Epidermal melanocyte (primary cell): ENCODE data around the gene GSG1.
"Not testable (repeated sequence)": the region's sequence is repeated elsewhere in the genome, so short reads cannot be mapped to it uniquely, and the experiment has no call there.

ENCODE experiments used
- DNase-seq: peaks from one replicate; pipeline ENCODE4 v3.0.0; 2011; ENCODE audit warnings: low spot score; ENCODE audit not compliant: insufficient read length

The GSG1 gene

DNA sequence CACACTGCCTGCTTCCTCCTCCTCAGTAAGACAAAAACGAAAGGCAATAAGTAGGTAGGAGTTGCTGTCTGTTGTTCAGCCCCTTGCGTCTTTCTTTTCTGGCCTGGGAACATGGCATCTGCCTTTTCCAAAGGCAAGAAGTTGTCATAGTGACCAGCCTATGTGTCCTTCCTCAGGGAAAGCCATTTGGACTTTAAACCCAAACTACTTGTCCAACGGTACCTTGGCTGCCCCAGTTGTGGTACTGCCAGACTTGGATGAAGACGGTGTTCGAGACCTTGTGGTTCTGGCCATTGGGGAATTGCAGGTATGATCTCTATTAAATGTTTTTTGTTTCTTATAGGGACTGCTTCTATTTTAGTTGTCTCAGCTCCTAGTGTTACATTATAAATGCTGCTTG, 40.8 kb downstream of the GSG1 start:
- DNase-seq, result no peak

DNA sequence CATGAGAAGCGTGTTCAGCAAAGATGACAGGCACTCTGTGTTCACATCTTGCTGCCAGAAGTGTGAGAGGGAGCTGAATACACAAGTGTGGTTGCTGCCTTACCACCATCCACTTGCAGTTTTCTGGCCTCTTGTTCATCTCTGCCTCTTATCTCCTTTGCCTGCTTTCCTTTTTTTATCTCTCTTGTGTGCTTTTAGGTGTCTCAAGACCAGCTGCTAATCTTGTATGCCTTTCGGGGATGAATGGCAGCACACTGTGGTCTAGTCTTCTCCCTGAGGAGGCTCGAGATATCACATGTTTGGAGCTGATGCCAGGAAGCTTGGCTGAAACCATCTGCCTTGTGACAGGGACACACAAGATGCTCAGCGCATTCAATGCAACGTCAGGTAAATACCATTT, 42.1 kb downstream of the GSG1 start:
- no peak for DNase-seq

DNA sequence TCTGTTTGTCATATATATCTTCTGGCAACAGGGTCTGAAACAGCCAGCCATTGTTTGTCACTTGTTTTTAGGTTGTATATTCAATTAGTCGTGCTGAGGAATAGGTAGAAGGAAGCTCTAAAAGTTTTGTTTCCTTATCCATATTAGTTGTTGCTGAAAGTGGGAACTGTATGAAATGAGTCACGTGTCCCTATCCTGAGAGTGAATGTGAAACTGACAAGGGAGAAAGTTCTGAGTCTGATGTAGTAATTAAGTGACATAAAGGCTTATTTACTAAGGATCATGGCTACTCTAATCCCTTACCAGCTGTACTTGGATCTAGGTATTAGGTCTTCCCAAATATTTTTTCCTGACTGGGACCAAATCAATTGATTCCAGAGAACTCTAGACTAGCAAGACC, 42.9 kb downstream of the GSG1 start:
- DNase-seq, result no peak

DNA sequence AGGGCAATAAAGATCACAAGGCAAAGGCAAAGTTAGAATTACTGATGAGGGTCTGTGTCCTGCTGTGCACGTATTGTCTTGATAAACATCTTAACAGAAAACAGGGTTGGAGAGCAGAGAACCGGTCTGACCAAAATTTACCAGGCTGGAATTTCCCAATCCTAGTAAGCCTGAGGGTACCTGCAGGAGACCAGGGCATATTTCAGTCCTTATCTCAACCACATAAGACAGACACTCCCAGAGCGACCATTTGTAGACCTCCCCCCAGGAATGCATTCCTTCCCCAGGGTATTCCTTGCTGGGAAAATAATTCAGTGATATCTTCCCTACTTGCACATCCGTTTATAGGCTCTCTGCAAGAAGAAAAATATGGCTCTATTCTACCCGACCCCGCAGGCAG, 49.9 kb downstream of the GSG1 start:
- DNase-seq, result not testable (repeated sequence)

DNA sequence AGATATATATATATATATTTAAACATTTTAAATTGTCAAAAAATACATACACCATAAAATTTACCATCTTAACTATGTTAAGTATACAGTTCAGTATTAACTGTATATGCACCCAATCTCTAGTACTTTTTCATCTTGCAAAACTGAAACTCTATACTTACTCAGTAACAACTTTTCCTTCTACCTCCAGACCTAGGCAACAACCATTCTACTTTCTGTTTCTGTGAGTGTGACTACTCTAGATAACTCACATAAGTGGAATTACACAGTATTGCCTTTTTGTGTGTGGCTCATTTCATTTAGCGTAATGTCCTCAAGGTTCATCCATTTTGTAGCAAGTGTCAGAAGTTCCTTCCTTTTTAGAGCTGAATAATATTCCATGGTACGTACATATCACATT, 51.0 kb downstream of the GSG1 start:
- no peak for DNase-seq

DNA sequence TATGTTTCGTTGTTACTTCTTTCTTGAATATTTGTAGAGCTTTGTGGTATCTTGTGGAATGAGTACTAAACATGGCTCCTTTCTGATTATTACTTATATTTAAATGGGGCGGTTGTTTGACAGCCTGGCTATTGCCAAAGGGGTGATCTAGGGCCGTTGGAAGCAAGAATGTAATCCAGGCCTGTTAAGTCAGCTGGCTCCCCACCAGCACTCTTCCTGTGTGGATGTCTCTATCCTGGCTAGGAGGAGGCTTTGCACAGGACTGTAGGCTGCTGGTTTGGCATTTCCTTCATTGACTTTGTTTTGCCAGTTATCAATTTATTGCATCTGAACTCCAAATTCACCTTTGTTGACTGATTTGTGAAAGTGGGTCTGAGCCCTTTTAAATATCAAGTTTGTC, 53.7 kb downstream of the GSG1 start:
- DNase-seq, result no peak

DNA sequence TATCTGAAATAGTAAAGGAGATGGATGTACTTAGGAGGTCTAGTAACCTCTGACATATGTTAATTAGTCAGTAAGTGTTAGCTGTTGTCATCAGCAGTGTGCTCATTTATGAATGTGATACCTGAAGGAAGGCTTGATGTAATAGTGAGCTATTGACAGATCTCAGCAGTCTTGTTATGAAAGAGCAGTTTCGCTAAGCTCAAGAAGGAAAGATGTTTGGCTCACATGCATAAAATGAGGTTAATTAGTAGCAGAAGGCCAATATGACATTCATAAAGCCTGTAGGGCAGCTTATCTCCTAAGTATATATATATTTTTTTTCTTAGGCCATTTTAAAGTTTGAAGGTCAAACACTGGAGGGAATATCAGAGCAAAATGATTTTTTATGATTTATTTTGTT, 56.5 kb downstream of the GSG1 start:
- no peak for DNase-seq

DNA sequence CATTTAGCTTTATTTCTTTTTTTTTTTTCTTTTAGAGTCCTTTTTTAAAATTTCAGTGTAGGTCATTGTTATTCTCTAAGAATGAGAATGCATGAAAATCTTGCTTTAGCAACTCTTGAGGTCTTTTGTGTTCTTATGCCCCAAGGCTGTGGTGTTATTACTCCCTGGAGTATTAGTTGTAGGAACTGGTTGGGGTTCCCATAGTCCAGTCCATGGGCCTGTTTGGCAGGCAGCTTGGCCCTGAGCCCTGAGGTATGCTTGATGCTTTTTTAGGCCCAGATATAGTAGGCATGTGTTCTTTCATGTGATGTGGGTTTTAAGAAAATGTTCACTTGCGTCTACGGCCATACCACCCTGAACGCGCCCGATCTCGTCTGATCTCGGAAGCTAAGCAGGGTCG, 57.7 kb downstream of the GSG1 start:
- DNase-seq, result no peak

DNA sequence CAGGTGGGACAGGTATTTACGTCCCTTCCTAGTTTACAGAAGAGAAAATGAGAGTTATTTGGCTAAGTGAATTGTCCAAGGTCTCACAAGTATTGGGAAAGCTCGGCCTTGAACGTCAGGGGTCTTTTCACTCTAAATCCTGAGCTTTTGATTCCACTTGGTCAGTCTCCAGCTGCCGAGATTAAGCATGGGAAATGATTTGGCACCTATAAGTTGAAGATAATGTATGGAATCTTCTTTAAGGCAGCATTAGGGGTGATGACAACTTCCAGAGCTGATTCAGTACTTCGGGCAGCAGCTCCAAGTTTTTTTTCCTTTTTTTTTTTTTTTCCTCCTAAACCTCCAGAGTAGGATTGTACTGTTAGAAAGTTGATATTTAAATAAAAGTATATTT, 58.6 kb downstream of the GSG1 start:
- DNase-seq, result no peak

DNA sequence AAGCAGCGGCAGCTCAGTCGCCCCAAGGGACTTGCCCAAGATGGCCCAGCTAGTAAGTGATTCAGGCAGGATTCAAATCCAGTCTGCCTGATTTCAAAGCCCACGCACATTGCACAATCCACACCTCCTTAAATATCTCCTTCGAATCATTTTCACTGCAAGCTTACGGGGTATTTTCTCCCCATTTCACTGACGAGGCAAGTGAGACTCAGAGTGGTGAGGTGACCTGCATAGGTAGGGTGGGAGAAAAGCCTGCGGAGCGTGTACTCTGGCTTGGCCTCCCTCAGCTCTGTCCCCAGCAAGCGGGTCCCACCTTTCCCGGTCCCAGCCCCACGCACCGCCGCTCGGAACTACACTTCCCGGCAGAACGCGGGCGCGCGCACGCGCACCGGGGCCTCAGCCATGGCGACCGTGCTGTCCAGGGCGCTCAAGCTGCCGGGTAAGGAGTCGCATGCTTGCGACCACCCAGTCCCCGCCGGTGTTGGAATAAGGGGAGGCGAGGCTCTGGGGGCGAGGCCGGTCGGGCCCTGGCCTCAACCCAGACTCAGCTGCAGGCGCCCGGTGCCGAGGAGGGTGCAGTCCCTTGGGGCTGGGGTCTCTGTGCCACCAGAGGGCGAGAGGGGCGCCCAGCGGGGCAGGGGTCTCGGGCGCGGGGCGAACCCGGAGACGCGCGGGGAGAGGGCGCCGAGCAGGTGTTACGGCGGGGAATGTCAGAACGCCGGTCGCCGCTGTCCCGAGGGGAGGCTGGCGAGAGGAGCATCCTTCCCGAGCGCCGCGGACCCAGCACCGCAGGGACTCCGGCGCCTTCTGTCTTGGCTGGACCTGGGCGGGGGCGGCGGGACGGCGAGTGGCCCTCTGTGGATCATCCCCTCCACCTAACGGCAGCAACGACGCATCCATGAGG, 59.2 kb downstream of the GSG1 start, which contains the start of gene FAM234B:
FAM234B (plus strand) TSS at position 380 of the 904 bp plus-strand sequence; CDS start at position 403, 23 bp downstream.
- peak; percentile 67 for DNase-seq

DNA sequence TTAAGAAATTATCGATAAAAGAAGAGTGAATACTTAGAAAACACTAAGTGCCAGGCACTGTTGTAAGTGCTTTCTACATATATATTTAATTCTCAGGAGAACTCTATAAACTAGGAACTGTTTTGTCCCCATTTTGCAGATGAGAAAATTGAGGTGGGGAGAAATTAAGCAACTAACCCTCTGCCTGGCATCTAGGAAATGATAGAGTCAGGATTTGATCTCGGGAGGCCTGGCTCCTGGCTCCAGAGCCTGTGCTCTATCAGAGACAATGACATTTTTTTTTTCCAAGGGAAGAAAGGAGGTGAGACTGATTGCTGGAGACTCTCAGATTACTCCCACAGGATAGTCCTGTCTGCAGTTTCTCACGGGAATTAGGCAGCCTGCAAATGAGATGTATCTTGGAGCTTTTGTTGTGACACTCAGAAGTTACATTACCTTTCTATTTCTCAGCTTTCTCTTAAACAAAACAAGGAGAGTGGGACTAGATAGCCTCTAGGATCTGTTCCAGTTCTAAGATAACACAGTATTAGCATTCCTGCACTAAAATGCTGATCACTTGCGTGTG, 60.7 kb downstream of the GSG1 start:
- no peak for DNase-seq

DNA sequence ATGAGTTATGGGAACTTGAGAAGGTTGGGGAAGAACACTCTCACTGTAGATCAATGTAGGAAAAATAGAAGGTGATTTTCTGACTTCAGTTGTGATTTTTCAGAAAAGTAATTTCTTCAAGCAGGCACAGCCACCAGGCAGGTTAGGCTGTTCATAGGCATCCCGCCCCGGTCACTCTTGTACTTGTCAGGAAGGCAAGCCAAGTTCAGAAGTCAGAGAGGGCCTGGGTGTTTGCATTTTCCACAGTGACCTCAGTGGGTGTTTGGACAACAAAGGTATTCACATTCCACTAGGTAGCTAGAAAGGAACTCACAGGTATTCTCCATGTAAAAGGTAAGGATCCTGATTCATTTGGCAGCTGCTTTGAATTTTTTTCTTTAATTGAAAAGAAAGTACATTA, 62.2 kb downstream of the GSG1 start:
- no peak for DNase-seq

DNA sequence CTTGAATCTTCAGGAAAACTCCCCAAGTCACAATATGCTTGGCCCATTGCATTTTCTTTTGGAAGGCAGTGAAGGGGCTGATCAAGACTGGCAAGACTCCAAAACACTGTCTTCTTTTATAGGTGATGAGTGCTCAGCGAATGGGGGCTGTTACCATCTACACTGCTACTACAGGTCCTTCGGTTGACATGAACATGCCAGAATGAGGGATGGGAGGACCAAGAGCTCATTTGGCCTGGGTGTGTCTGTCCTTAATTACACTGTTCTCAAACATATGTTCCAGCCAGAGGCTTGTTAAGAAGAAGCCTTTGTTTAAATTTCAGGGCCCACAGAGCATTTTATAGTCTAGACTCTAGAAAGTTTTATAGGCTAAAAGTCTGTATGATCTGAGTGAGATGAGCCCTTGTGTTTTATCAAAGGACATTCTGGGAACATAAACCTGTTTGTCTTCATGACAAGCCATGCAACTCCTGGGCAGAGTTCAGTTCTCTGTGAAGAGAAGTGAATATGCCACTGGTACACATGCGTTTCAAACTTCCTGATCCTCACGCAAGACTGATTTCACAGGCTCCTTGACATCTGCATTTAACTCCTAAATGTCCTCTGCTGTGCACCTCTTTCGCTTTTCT, 64.0 kb downstream of the GSG1 start:
- DNase-seq, result no peak

DNA sequence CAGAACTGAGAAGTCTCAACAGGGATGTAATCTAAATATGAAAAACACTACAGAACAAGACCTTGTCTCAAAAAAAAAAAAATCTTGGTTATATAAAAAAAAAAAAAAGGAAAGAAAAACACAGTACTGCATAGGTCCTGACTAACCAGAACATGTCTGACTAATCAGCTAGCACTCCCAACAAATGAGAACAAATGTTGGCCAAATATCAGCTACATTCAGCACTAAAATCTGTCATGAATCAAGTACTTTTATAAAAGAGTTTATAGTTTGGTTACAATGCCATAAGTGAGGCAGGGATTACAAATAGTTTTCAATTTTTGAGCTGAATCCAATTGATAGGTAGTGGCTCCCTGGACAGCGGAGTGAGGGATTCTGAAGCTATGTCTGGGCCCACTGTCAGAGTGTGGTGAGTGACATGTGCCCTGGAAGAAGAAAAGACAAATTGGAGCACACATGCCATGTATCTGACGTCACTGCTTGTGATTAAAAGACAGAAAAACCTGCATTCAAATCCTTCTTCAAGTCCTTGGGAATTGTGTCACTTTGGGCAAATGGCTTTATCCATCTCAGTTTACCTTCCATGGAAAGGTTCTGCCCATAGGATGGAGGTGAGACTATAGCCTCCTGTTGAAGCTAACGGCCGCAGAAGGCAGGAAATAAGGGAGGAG, 64.8 kb downstream of the GSG1 start:
- no peak for DNase-seq

DNA sequence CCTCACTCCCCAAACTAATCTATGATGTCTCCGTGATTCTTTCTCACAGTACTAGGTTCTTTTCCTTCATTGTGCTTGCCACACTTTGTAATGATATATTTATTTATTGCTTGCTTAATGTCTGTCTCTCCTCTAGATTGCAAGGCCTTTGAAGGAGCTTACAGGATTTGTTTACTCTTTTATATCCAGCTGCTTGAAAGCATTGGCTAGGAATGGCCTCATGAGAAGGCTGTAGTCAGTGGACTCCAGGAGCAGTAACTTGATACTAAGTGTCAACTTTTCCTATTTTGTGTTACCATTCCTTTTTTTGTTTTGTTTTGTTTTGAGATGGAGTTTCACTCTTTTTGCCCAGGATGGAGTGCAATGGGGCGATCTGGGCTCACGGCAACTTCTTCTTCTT, 66.6 kb downstream of the GSG1 start:
- no peak for DNase-seq

DNA sequence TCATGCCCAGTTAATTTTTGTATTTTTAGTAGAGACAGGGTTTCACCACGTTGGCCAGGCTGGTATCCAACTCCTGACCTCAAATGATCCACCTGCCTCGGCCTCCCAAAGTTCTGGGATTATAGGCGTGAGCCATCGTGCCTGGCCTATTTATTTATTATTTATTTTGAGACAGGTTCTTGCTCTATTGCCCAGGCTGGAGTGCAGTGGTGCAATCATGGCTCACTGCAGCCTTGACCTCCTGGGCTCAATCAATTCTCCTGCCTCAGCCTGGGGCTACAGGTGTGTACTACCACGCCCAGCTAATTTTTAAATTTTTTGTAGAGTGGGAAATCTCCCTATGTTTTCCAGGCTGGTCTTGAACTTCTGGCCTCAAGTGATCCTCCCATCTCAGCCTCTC, 68.1 kb downstream of the GSG1 start:
- not testable (repeated sequence) for DNase-seq
